GM19238 (cell line): Measurements from ENCODE around the gene EDAR.
A peak's percentile ranks its signal among the peaks of the same experiment; 100 is the strongest.

Experiments
- DNase-seq: peaks from one replicate; pipeline ENCODE4 v3.0.0; 2011; ENCODE audit warnings: low spot score; ENCODE audit not compliant: insufficient read length

Gene EDAR

GRCh38 chr2:108941161-108941665 is 47.8 kb downstream of the EDAR start:
- no peak for DNase-seq

- no peak for DNase-seq
Observed at GRCh38 chr2:108940156-108940555, 48.9 kb downstream of the EDAR start.

GRCh38 chr2:108938077-108938710 is 50.8 kb downstream of the EDAR start:
- no peak for DNase-seq

DNA sequence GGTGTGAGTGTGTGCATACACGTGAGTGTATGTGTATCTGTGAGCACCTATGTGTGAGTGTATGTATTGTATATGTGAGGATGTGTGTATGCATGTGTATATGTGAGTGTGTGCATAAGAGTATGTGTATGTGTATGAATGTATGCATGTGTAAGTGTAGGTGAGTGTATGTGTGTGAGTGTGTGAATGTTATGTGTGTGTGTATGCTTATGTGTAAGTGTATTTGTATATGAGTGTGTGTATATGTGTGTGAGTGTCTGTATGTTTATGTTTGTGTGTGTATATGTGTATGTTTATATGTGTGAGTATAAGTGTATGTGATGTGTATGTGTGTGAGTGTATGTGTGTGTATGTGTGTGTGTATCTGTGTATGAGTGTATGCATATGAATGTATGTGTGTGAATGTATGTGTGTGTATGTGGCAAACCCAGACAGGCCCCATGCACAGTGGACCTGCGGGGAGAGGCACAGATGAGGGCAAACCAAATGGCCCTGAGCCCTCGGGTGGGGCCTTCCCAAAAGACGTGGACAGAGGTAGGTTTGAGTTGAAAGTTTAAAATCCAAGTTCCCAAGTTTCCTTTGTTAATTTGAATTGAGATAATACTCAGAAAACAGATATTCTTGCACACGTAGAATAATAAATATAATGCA is 51.5 kb downstream of the EDAR start:
- DNase-seq: no peak

- DNase-seq: no peak
Observed at GRCh38 chr2:108936866-108937265, 52.2 kb downstream of the EDAR start.

GRCh38 chr2:108936076-108936864 is 52.8 kb downstream of the EDAR start:
- DNase-seq: no peak

GRCh38 chr2:108935271-108935741 is 53.7 kb downstream of the EDAR start:
- DNase-seq: no peak

DNA sequence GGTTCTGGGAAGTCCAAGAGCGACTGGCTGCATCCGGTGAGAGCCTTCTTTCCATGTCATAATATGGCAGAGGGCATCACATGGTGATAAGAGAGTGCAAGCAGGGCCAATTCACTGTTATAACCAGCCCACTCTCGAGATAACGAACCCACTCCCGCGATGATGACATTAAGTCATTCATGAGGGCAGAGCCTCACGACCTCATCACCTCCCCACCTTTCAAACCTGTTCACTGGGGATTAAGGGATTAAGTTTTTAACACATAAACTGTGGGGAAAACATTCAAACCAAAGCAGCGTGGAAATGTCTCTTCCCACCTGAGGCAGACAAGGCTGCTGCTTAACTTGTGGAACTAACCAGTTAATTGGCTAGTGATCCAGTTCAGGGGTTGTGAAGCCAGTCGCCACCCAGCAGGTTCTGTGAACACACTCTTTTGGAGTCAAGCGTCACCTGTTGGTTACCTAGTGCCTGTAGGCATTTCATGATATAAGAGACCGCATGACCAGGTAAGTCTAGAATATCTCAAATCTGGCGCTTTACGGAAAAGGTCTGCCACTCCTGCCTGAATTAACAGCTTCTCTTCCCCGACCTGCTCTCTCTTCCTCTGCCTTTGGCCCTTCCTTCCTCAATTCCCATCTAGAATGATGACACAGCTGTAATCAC is 54.3 kb downstream of the EDAR start:
- DNase-seq: no peak

- no peak for DNase-seq
Observed at GRCh38 chr2:108934151-108934550, 54.9 kb downstream of the EDAR start.

GRCh38 chr2:108933691-108934117 is 55.3 kb downstream of the EDAR start:
- DNase-seq: no peak

DNA sequence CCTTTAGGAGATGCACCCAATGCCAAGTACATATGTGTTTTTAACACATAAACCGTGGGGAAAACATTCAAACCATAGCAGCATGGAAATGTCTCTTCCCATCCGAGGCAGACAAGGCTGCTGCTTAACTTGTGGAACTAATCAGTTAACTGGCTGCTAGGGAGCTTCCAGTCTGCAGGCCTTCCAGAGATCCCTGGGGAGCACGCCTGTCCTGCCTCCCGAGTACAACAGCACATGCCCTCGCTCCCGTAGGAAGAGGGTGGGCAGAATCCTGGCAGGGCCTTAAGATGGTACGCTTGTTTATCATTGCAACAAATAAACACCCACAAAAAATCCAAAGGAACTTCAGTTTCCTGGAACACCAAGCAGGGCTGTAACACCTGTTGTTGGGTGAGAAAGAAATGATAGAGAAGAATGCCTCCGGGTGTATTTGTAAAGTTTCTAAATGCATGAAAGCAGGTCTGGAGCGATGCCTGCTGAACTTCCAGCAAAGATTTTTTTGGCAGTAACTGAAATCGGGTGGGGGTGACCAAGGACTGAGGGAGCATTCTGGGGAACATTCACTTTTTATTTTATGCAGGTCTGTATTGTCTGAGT is 56.2 kb downstream of the EDAR start:
- no peak for DNase-seq

DNA sequence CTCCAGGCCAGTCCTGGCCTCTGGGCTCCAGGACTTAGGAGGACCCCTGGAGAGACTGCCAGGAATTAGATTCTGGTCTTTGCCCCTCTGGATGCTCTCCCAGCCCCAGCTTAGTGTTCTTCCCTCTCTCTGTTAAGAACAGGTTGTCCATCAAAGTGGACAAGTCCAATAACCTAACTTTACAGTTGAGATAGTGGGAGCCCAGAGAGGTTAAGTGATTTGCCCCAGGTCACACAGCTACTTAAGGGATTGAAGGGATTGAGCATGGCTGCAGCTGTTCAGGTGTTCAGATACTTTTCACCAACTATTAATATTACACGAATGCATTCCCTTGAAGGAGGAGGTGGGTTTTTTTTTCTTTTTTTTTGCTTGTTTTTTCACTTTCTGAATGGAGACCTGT is 57.6 kb downstream of the EDAR start:
- no peak for DNase-seq

- DNase-seq: no peak
Observed at GRCh38 chr2:108929807-108930425, 59.1 kb downstream of the EDAR start.

DNA sequence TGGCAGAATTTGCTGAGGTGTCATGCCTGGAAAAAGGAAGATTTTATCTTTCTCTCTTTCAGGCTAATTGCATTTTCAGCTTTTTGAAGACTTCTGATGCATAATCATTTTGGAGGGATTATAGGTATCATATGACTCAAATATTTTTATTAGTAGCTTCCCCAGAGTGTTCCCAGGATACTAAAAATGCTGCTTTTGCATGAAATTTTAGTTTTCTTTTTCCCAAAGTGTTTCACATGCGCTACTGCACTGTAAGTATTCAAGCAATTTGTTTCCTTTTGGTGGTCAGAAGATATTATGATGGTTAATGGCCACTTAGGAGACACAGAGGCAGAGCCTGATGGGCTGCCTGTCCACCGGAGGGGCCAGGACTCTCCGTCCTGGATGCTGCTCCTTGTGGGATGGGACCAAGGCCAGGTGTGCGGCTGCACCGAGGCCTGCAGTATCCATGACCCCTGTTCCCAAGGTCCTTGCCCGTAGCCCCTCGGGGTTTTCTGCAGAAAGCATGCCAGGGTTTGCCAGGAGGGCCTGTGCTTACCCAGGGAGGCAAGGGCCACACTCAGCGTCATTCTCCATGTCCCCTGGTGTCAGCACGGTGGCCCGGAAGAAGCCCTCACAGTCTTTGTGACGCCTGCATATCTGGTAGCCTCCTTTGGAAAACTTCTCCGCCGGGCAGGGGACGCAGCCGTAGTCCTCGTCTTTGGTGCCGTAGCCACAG is 60.2 kb downstream of the EDAR start:
- no peak for DNase-seq

DNA sequence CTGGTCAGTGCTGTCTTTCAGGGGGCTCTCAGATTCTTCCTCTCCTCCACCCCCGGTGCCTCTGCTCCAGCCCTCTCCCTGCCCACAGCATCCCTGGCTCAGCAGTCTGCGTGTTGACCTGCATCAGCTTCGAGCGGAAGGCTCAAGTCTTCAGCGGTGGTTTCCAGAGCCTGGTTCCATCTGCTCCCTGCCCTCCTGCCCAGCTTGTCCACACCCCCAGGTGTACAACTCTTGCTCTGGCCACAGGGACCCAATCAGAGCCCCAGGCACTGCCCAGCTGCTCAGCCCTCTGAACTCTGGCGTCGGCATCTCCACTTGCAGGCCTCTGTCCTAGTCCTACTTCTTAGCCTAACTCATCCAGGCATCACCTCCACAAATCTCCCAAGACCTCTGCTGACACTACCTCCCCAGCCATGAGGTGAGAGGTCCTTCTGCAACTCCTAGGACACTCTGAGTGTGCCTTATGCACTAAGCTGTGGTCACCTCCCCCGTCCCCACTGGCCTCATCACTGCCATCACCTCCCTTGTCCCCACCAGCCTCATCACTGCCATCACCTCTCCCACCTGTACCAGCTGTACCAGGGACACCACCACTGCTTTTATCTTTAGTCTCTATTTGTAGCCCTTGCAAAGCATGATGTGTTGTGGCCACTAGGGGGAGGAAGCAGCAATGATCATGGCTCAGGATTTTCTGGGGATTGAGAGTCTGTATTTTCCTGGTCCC is 60.9 kb downstream of the EDAR start:
- peak; percentile 35 for DNase-seq

DNA sequence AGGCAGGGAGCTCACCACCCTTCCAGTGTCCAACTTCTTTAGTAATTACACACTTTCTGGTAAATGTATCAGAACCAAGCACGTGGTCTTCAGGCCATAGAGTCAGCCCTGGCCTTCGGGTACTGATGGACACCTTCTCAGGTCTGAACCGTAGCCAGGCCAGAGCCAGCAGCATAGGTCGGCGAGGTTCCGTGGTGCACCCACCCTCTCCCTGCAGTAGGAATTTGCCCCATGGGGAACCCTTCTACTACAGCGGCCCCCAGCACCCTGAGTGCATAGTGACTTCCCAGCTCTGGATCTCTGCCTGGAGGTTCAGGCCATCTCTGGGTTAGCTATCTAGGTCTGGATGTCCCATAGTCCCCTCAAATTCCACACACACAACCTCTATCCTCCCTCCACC is 61.6 kb downstream of the EDAR start:
- DNase-seq: no peak

- no peak for DNase-seq
Observed at GRCh38 chr2:108926561-108927380, 62.2 kb downstream of the EDAR start.

GRCh38 chr2:108925735-108926134 is 63.3 kb downstream of the EDAR start:
- no peak for DNase-seq

- no peak for DNase-seq
Observed at GRCh38 chr2:108925286-108925685, 63.7 kb downstream of the EDAR start.
